Fibroblast of lung (primary cell): ENCODE results near the gene CNTFR.

Experiments used
- EZH2 ChIP-seq: IDR thresholded peaks from 2 replicates; pipeline ENCODE4 v1.5.1; 2012; ENCODE audit warnings: low read length, control low read depth, mild to moderate bottlenecking; ENCODE audit errors: missing control alignments
- TF ChIP-seq, protein P1 (sequence below), 2 donors: IDR thresholded peaks in 1 of 2; conservative IDR thresholded peaks in 1 of 2; 1 replicate in 1 of 2; 2 replicates in 1 of 2; pipeline ENCODE4 v1.5.1; 2011 to 2012; ENCODE audit warnings: low read length in 2 of 2, control low read depth in 1 of 2, inconsistent platforms in 1 of 2, low read depth in 1 of 2, mild to moderate bottlenecking in 1 of 2

DNA sequence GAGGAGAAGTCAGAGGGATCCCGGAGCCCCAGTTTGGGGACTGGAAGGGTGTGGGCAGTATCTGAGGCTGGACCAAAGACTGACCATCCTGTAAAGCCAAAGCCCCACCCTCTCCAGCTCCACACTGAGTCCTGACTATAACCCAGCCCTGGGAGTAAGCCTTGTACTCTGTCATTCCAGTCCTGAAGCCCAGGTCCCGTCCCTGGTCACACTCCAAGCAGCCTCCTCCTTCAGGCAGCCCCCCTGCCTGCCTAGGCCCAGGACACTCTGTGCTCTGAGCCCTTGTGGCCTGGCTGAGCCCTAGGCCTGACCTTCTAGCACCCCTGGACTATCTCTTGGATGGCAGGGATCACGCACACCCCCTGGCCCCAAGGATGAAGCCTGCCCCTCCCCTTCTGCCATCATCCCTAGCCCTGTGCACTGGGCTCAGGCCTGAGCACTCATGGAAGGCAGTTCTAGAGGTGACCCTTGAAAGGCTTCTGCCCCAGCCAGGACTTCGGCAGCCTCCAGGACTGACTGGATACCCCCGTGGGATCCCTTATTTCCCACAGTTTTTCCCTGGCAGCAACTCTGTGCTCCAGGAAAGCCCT lies 38.7 kb downstream of the CNTFR start:
- TF ChIP-seq, protein P1, sequence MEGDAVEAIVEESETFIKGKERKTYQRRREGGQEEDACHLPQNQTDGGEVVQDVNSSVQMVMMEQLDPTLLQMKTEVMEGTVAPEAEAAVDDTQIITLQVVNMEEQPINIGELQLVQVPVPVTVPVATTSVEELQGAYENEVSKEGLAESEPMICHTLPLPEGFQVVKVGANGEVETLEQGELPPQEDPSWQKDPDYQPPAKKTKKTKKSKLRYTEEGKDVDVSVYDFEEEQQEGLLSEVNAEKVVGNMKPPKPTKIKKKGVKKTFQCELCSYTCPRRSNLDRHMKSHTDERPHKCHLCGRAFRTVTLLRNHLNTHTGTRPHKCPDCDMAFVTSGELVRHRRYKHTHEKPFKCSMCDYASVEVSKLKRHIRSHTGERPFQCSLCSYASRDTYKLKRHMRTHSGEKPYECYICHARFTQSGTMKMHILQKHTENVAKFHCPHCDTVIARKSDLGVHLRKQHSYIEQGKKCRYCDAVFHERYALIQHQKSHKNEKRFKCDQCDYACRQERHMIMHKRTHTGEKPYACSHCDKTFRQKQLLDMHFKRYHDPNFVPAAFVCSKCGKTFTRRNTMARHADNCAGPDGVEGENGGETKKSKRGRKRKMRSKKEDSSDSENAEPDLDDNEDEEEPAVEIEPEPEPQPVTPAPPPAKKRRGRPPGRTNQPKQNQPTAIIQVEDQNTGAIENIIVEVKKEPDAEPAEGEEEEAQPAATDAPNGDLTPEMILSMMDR (conservative IDR thresholded peaks at IDR 0.05 in 1 of 2, IDR thresholded peaks at IDR 0.05 in 1 of 2; ENCODE audit: low read depth in 1 of 2, low read length in 2 of 2) = no peak
- no peak for TF ChIP-seq EZH2
